Measurements from ENCODE around the gene RAB5B. TPM values are rescaled to one million over a fixed set of nuclear protein-coding genes. Genes with fewer than 3 reads are reported as not detected.
"Not testable (repeated sequence)": the region's sequence is repeated elsewhere in the genome, so short reads cannot be mapped to it uniquely, and the experiment has no call there.

RAB5B gene
- total RNA-seq, 1 donor from 2014 or later = 35.2 TPM

DNA sequence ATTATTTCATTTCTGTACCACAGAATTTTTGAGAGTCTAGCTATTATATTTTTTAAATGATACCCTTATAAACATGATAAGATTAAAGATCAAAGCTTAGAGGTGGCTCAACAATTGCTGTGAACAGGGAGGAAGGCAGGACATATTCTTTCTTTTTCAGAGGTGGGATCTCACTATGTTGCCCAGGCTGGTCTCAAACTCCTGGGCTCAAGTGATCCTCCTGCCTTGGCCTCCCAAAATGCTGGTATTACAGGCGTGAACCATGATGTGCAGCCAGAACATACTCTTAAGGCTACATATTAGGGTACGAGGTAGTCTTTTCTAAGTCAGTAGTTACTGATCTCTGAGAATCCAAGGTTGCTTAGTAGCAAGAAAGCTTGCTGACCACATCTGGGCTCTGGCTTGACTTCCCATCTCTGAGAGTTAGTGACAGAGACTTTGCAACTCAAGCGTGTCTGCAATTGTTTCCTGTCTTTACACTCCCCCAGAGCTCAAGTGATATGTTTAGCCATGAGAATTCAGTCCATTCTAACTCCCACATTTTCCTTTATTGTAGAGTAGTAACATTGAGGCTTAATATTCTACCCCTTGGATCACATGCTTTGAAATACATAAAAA lies 8.6 kb downstream of the RAB5B start:
- no peak for DNase-seq (ENCODE audit: low read depth, low spot score)

DNA sequence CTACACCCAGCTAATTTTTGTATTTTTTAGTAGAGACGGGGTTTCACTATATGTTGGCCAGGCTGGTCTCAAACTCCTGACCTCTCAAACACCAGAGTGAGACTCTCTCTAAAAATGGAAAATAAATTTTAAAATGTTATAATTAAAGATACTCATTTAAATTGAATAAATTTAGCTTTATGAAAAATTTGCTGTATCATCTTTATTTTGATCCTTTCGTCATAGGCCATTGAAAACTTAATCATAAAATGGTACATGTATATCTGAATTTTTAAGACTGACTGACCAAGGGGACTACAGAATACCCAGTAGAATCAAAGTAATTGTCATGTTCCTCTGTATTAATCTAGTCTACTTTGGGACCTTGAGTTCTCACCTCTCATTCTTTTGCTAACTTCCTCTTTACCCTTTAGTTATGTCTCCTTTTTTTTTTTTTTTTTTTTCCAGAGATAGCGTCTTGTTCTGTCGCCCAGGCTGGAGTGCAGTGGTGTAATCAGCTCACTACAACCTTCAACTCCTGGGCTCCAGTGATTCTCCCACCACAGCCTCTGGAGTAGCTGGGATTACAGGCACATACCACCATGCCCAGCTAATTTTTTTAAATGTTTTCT lies 9.5 kb downstream of the RAB5B start:
- no peak for DNase-seq (ENCODE audit: low read depth, low spot score)

DNA sequence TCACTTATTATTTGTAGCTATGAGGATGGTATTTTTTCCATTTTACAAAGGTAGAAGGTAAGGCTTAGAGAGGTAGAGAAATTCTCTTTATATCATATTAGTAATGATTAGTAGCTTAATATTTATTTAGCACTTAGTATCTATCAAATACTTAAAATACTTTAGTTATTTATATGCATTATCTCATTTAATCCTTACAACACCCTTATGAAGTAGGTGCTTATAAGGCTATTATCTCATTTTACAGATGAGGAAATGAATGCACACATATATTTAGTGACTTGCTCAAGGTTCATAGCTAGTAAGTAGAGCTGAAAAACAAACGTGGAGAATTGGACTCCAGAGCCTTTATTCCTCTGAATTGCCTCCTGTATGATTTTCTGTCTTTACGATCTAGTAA lies 11.0 kb downstream of the RAB5B start:
- no peak for DNase-seq (ENCODE audit: low read depth, low spot score)

- DNase-seq (ENCODE audit: low read depth, low spot score) = no peak
Measured at GRCh38 chr12:55985341-55985740, 11.5 kb downstream of the RAB5B start.

DNA sequence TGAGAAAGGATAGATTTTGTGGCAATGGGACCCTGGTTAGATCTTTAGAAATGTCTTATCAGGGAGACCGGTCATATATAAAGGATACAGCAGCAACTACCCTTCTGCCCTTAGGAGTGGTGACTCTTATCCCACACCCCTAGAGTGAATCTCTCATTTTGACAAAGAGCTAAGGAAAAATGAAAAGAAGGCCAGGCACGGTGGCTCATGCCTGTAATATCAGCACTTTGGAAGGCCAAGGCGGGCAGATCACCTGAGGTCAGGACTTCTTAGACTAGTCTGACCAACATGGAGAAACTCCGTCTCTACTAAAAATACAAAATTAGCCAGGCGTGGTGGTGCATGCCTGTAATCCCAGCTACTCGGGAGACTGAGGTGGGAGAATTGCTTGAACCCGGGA lies 12.1 kb downstream of the RAB5B start:
- DNase-seq (ENCODE audit: low read depth, low spot score) = not testable (repeated sequence)

GRCh38 chr12:55991110-55991509 lies 17.2 kb downstream of the RAB5B start:
- DNase-seq (ENCODE audit: low read depth, low spot score) = no peak

- DNase-seq (ENCODE audit: low read depth, low spot score) = no peak
Measured at GRCh38 chr12:55993230-55993853, 19.5 kb downstream of the RAB5B start.

DNA sequence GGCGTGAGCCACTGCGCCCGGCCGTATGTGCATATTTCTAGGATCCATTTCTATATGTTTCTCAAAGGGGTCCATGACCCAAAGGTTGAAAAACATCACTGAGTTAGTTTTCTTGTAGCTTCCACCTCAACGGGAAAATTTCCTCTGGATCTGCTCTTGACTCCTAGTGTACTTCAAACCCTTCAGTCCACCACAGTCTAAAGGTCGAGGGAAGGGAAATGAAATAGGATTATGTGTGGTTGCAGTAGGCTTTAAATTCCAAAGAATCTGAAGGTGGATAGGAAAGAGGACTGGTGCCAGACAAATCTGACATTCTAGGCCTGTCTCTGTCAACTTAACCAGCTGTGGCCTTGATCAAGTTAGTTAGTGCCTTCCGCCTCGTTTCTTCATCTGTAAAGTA lies 21.5 kb downstream of the RAB5B start:
- DNase-seq (ENCODE audit: low read depth, low spot score) = no peak

- DNase-seq (ENCODE audit: low read depth, low spot score) = no peak
Measured at GRCh38 chr12:55996201-55996714, 22.4 kb downstream of the RAB5B start.

DNA sequence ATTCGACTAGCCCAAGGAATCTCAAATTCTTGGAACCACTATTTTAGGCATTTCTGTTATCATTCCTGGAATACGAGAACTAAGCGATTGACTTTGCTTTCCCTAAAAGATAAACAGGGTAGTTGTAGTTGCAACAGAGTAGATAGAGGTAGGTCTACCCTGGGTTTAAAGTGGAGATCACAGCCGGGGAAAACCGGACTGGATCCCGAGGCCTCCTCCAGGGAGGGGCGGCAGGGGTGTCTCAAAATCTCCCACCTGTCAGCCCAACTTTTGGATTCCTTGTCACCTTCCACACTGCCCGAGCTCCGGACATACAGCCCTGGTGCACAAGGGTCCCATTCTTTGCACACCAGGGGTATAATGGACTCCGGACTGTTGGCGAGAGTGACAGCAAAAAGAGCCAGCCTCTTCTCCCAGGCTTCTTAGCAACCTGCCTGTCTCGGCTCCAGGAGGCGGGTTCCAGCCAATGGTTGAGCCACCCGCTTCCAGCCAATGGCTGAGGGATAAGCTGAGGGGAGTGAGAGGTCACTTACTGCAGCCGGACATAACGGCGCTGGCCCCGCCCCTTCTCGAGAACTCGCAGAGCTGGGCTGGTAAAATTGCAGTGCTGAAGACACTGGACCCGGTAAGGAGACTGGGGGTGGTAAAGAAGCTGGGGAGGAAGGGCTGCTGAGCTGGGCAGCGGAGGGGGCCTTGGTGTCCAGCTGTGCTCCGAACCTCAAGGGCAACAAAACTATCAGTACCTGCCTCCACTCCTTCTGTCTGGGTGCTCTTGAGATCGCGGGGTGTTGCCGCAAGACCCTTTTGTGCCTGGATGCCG lies 23.0 kb downstream of the RAB5B start, which contains the start of gene SUOX:
Gene SUOX, plus strand, starts transcription at position 562 of the 820 bp plus-strand sequence. CDS start 4,946 bp downstream, outside the sequence.
- peak; percentile 95 for DNase-seq (ENCODE audit: low read depth, low spot score)

DNA sequence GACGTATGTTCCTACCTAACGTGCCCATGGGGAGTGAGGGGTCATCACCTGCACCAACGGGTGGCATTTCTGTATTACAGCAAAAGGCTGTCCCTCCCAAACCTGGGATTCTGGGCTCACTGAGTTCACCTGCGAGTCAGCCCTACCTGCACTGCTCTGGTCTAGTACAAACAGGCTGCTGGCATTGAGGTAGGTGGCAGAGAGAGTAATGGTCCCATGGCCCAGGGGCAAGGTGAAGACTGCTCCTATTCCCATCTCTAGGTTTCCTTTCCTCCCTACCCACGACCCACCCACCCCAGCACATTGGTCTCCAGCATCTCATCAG lies 23.6 kb downstream of the RAB5B start:
- DNase-seq (ENCODE audit: low read depth, low spot score) = no peak

DNA sequence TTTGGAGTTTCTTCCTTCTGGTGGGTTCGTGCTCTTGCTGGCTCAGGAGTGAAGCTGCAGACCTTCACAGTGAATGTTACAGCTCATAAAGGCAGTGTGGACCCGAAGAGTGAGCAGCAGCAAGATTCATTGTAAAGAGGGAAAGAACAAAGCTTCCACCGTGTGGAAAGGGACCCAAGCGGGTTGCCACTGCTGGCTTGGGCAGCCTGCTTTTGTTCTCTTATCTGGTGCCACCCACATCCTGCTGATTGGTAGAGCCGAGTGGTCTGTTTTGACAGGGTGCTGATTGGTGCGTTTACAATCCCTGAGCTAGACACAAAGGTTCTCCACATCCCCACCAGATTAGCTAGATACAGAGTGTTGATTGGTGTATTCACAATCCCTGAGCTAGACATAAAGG lies 25.6 kb downstream of the RAB5B start:
- DNase-seq (ENCODE audit: low read depth, low spot score) = not testable (repeated sequence)

GRCh38 chr12:55999999-56000540 lies 26.2 kb downstream of the RAB5B start:
- DNase-seq (ENCODE audit: low read depth, low spot score) = not testable (repeated sequence)

GRCh38 chr12:56001487-56002100 lies 27.7 kb downstream of the RAB5B start:
- DNase-seq (ENCODE audit: low read depth, low spot score) = no peak

- not testable (repeated sequence) for DNase-seq (ENCODE audit: low read depth, low spot score)
Measured at GRCh38 chr12:56003376-56003775, 29.5 kb downstream of the RAB5B start.

GRCh38 chr12:56004211-56004610 lies 30.3 kb downstream of the RAB5B start:
- DNase-seq (ENCODE audit: low read depth, low spot score) = no peak

GRCh38 chr12:56007564-56008559 lies 34.0 kb downstream of the RAB5B start:
- DNase-seq (ENCODE audit: low read depth, low spot score) = no peak

- no peak for DNase-seq (ENCODE audit: low read depth, low spot score)
Measured at GRCh38 chr12:56010111-56010570, 36.3 kb downstream of the RAB5B start.

GRCh38 chr12:56011509-56012090 lies 37.7 kb downstream of the RAB5B start:
- DNase-seq (ENCODE audit: low read depth, low spot score) = no peak

Measured in pulmonary artery endothelial cell (primary cell).